Ishikawa (cell line): Measurements from ENCODE around the gene PLXNA2.

Experiments
- CEBPB ChIP-seq: IDR thresholded peaks from 2 replicates; pipeline ENCODE4 v1.6.1; 2012
- CREB1 ChIP-seq: IDR thresholded peaks from 2 replicates; pipeline ENCODE4 v1.6.1; 2012; ENCODE audit warnings: low read depth
- EGR1 ChIP-seq: IDR thresholded peaks from 2 replicates; pipeline ENCODE4 v1.6.1; 2012
- EP300 ChIP-seq: IDR thresholded peaks from 2 replicates; pipeline ENCODE4 v1.6.1; 2012; ENCODE audit warnings: borderline replicate concordance
- FOXM1 ChIP-seq: IDR thresholded peaks from 2 replicates; pipeline ENCODE4 v1.6.1; 2012; ENCODE audit warnings: low read depth, borderline replicate concordance
- MAX ChIP-seq: IDR thresholded peaks from 2 replicates; pipeline ENCODE4 v1.6.1; 2012
- NFIC ChIP-seq: IDR thresholded peaks from 2 replicates; pipeline ENCODE4 v1.6.1; 2012
- RAD21 ChIP-seq: IDR thresholded peaks from 2 replicates; pipeline ENCODE4 v1.6.1; 2012; ENCODE audit warnings: low read depth
- REST ChIP-seq: IDR thresholded peaks from 2 replicates; pipeline ENCODE4 v1.6.1; 2012; ENCODE audit warnings: low read depth, mild to moderate bottlenecking
- TAF1 ChIP-seq: IDR thresholded peaks from 2 replicates; pipeline ENCODE4 v1.6.1; 2012; ENCODE audit warnings: low read depth, mild to moderate bottlenecking
- TCF12 ChIP-seq: IDR thresholded peaks from 2 replicates; pipeline ENCODE4 v1.6.1; 2012; ENCODE audit warnings: low read depth
- TEAD4 ChIP-seq: IDR thresholded peaks from 2 replicates; pipeline ENCODE4 v1.6.1; 2012
- USF1 ChIP-seq: IDR thresholded peaks from 2 replicates; pipeline ENCODE4 v1.6.1; 2012
- YY1 ChIP-seq: IDR thresholded peaks from 2 replicates; pipeline ENCODE4 v1.6.1; 2012; ENCODE audit warnings: low read depth
- ZBTB7A ChIP-seq: IDR thresholded peaks from 2 replicates; pipeline ENCODE4 v1.6.1; 2012; ENCODE audit warnings: low read depth

PLXNA2 gene

DNA sequence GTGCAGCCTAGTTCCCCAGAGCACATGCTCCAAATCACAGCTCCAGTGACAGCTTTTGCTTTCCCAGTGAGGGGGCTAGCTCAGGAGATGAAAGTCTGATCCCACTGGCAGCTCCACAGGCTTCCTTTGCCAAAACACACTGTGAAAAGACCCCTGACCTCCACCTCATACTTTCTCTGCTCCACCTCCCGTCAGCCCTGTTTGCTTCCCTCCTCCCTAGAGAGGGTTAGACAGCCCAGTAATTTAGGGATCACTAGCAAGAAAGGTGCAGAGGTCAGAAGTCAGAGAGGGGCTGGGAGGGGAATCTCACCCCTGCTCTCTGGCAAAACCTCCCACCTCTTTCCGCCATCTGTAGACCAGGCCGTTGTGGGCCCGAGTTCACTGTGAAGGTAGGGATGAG, 62.8 kb downstream of the PLXNA2 start:
- TF ChIP-seq RAD21 (no peak), EGR1 (no peak), YY1 (no peak), USF1 (no peak), ZBTB7A (no peak), REST (no peak), TCF12 (no peak), CEBPB (no peak), TAF1 (no peak), CREB1 (no peak), MAX (no peak), NFIC (no peak), EP300 (no peak), TEAD4 (no peak), FOXM1 (no peak)

GRCh38 chr1:208180421-208180820, 63.8 kb downstream of the PLXNA2 start:
- TF ChIP-seq REST = no peak
- no peak for TF ChIP-seq MAX
- no peak for TF ChIP-seq TEAD4
- no peak for TF ChIP-seq EP300
- no peak for TF ChIP-seq NFIC

DNA sequence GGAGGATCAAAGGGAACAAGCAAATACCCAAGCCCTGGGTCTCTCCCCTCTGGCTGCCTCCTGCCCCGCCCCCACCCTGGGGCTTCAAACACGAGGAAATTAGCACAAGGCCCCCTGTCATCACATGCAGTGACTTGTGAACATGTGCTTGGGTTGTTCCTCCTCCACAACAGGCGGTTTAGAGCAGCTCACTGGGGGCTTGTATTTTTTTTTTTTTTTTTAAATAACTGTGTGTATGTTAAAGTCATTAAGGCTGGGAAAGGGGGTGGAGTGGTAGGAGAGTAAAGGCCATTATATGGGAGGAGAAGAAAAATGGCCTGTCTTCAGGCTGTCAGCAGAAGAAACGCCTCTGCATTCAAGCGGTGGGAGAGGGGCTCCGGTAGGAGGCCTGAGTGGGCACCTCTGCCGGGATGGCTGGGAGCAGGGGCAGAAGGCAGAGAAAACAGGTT, 64.2 kb downstream of the PLXNA2 start:
- TF ChIP-seq MAX (no peak), REST (no peak), CEBPB (no peak), EGR1 (no peak), ZBTB7A (no peak), TAF1 (no peak), YY1 (no peak), CREB1 (no peak), USF1 (no peak), RAD21 (no peak), NFIC (no peak), FOXM1 (no peak), TEAD4 (no peak), TCF12 (no peak), EP300 (no peak)

- TF ChIP-seq NFIC (0 out of 2 replicates have a peak, but pooled peaks have one; percentile 8), TEAD4 (no peak), EP300 (no peak), YY1 (no peak), FOXM1 (no peak), MAX (no peak)
Observed at GRCh38 chr1:208179263-208179816, 64.8 kb downstream of the PLXNA2 start.

DNA sequence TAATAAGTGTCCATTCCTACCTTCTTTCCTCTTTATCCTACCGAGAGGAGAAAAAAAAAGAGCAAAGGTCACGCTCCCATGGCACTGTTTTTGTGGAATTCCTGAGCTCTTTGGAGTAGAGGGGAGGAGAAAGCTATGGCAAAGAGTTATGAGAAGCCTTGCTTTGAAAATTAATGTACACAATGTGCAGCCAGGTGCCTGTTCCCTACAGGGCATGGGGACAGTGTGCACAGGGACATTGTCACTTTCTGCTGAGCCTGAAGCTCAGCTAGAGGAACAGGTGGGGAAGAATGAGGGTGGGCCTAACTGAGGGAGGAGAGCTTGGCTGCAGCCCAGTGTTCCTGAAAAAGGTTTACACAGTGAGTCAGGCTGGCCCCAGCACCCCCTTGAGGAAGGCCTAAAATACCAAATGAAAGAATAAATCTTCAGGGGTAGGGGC, 66.1 kb downstream of the PLXNA2 start:
- TF ChIP-seq TEAD4 = no peak
- no peak for TF ChIP-seq TAF1
